Lower leg skin (tissue), 4 donors: ENCODE data around the gene ARHGAP44. TPM values are rescaled to one million over a fixed set of nuclear protein-coding genes. Genes with fewer than 3 reads are reported as not detected.

Experiments used
- DNase-seq, 2 donors: peaks; one replicate each; pipeline ENCODE4 v3.0.0-alpha.2; 2019; ENCODE audit warnings: low spot score in 2 of 2
- H3K4me3 ChIP-seq: fragments of 200-600 bp; sonication (generic); 2 replicates; pipeline ENCODE4 v1.5.1; 2017; ENCODE audit warnings: mild to moderate bottlenecking, low read depth; ENCODE audit not compliant: poor library complexity, severe bottlenecking
- CTCF ChIP-seq, 3 donors: fragments of 450-650 bp; IDR thresholded peaks; one replicate each; pipeline ENCODE4 v1.5.1; 2016; ENCODE audit warnings: antibody characterized with exemption in 3 of 3, mild to moderate bottlenecking in 3 of 3, moderate library complexity in 2 of 3
- POLR2A ChIP-seq, 2 donors: fragments of 450-650 bp; IDR thresholded peaks; one replicate each; pipeline ENCODE4 v1.6.1; 2016 to 2017; ENCODE audit warnings: antibody characterized with exemption in 2 of 2, mild to moderate bottlenecking in 1 of 2, moderate library complexity in 1 of 2
- WGBS, 2 donors: methylation state at CpG; one replicate each; pipeline ENCODE4 v1.1.5; 2018; 5-methylcytosine and 5-hydroxymethylcytosine counted together
- intact Hi-C: fragments of 100-400 bp; cut with DNase I; formaldehyde crosslinking; loops from one replicate; pipeline ENCODE4 v1.15.0; 2023; ENCODE audit warnings: low total_unique reads
- total RNA-seq, 4 donors: library from RNA; depleted of rRNA; stranded (reverse); fragments of >200 nt; gene quantifications; one replicate each; pipeline ENCODE4 v1.1.0, GENCODE V29; 2016

The ARHGAP44 gene
- total RNA-seq, 4 donors from 2014 or later: 2.9 to 8.0 (median 3.0) TPM

DNA sequence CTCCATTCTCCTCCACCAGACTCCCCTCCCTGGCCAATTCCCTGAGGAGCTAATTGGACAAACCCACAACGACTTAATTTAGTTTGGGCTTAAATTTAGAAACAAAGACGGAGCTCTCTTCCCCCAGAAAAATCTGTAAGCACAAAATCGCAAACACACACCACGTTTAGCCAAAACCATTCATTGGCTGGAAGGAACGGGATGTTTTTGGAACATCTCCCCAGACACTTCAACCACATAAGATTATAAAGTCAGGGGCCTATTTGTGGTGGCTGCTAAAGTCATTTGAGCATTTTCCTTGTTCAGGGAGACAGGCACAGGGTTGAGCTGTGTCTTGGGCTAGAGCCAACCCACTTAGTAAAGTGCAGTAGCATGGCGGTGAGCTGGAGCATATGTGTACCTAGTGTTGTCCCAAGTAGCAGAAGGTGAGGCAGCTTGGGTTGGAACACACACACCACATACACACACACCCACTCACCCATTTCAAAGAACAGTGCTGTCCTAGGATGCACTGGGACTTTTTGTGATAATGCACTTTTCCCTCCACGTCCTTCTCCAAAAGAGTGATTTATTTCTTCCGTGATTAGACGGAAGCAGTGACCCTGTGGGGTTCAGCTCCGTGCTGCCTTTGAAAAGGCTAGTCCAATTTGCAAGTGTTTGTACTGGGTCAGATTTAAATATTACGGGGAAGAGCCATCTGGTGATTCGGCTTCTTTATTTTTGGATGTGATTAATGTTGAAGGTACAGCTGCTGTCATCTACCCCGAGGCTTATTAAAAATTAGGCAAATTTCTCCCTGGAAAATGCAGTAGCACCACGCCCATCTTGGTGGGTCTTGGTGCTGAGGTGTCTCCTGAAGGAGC is 196.4 kb downstream of the ARHGAP44 start:
- intact Hi-C loops: no loop called here
- TF ChIP-seq CTCF (IDR thresholded peaks at IDR 0.05) (no peak), POLR2A (IDR thresholded peaks at IDR 0.05) (no peak)
- DNase-seq: no peak
- H3K4me3 ChIP-seq: no peak overlapping the region
- WGBS, 2 donors: 49 to 52% methylated on average over 14 of the region's 14 CpGs

GRCh38 chr17:12987120-12987519 is 197.8 kb downstream of the ARHGAP44 start:
- intact Hi-C loops: no loop called here
- 49 to 58% methylated on average over 12 of the region's 12 CpGs for WGBS, 2 donors
- TF ChIP-seq POLR2A (IDR thresholded peaks at IDR 0.05) (no peak), CTCF (IDR thresholded peaks at IDR 0.05) (no peak)
- no peak for DNase-seq
- H3K4me3 ChIP-seq: no peak overlapping the region

DNA sequence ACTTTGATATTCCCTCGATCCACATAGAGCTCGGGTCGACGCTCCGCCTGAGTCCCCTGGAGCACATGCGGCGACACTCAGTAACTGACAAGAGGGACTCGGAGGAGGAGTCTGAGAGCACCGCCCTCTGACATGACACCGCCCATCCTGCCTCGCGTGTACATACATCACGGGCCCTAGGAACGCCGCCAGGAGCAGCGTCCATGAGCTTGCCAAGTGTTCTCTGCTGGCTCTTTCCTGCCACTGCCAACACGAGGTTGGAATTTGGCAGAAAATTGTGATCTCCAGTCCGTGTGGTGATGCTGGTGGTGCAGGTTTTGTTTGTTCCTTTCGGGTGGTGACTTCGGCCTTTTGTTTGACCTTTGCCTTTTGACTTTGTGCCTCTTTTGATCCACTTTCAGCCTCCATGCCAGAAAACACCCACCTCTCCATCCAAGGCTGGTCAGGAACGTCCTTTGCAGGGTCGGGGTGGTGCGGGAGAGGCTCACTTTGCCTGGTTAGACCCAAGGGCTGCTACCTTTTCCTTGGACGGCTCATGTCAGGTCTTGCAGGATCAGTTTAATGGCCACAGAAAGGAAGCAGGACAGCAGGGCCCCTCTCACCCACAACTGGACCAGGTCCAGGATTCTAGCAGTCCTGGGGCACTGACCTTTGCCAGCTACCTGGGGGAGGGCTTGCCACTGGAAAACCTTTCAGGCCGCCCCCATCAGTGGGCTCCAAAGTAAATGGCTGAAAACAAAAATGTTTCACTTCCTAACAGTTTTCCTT is 200.9 kb downstream of the ARHGAP44 start:
- no peak for TF ChIP-seq POLR2A (IDR thresholded peaks at IDR 0.05)
- no peak for TF ChIP-seq CTCF (IDR thresholded peaks at IDR 0.05)
- WGBS, 2 donors: 69 to 75% methylated on average over 25 of the region's 25 CpGs
- DNase-seq: peak in 1 of 2 donors; percentile 27
- no peak overlapping the region for H3K4me3 ChIP-seq
- intact Hi-C loops: loop anchor here (10.0 kb wide), 1 partner anchor 445 kb away; no protein-coding TSS in a partner anchor

GRCh38 chr17:12990926-12991325 is 201.6 kb downstream of the ARHGAP44 start:
- H3K4me3 ChIP-seq: no peak overlapping the region
- WGBS, 2 donors: 89 to 96% methylated on average over 12 of the region's 12 CpGs
- intact Hi-C loops: loop anchor here (10.0 kb wide), 1 partner anchor 446 kb away; no protein-coding TSS in a partner anchor
- TF ChIP-seq POLR2A (IDR thresholded peaks at IDR 0.05) (no peak), CTCF (IDR thresholded peaks at IDR 0.05) (no peak)
- DNase-seq: no peak

DNA sequence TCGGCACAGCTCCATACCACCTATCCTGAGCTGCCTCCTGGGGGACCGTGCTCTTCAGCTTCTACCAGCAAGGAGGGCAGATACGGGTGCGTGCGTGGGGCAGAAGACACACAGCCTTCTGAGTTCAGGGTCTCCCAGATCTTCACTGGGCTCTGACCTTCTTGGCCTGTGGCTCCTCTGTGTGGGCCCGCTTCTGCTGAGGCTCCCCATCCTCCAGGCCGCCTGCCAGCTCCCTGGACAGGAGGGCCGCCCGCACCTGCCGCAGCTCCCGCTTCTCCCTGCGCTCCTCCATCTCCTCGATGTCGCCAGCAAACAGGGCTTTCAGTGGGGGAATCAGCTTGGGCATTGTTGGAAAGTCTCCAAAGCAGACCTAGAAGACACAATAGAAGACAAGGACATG is 203.4 kb downstream of the ARHGAP44 start:
- TF ChIP-seq CTCF (IDR thresholded peaks at IDR 0.05) (no peak), POLR2A (IDR thresholded peaks at IDR 0.05) (no peak)
- DNase-seq: no peak
- no peak overlapping the region for H3K4me3 ChIP-seq
- 94% methylated on average over 14 of the region's 14 CpGs for WGBS, 2 donors
- intact Hi-C loops: loop anchor here (10.0 kb wide), 1 partner anchor 448 kb away; no protein-coding TSS in a partner anchor
